Activated CD8-positive, alpha-beta T cell treated with anti-CD3 and anti-CD28 coated beads, Interleukin-2, amount 10 ng/mL, durations not matched to agents 7 days and 5 days (primary cell): ENCODE results near the gene PDGFRB. TPM values are rescaled to one million over a fixed set of nuclear protein-coding genes. Genes with fewer than 3 reads are reported as not detected.

Source experiments
- ATAC-seq: fragments of 150-1000 bp; cut with Tn5 transposase; one replicate; pipeline ENCODE4 v1.10.0; 2021; ENCODE audit warnings: moderate library complexity
- CTCF ChIA-PET: fragments of 350-600 bp; sonication (Branson Sonifier 250); formaldehyde crosslinking; loops from one replicate; lab custom pipeline; 2021; ENCODE audit warnings: antibody characterized with exemption; lab: Charles Lee
- POLR2A ChIA-PET: fragments of 350-600 bp; sonication (Branson Sonifier 250); formaldehyde crosslinking; loops from one replicate; lab custom pipeline; 2021; ENCODE audit warnings: antibody characterized with exemption; lab: Charles Lee
- DNase-seq: peaks from one replicate; pipeline ENCODE4 v3.0.0-alpha.2; 2020
- H3K27ac Mint-ChIP-seq: one replicate; pipeline ENCODE4 v1.8.0; 2021; ENCODE audit warnings: mild to moderate bottlenecking, mixed read lengths
- H3K27me3 Mint-ChIP-seq: one replicate; pipeline ENCODE4 v1.8.0; 2021; ENCODE audit warnings: low read depth, mixed read lengths
- H3K36me3 Mint-ChIP-seq: one replicate; pipeline ENCODE4 v1.8.0; 2021; ENCODE audit warnings: low read depth, mixed read lengths
- H3K4me1 Mint-ChIP-seq: one replicate; pipeline ENCODE4 v1.8.0; 2021; ENCODE audit warnings: low read depth, mixed read lengths
- H3K4me3 Mint-ChIP-seq: one replicate; pipeline ENCODE4 v1.8.0; 2021; ENCODE audit warnings: mild to moderate bottlenecking, mixed read lengths
- H3K9me3 Mint-ChIP-seq: one replicate; pipeline ENCODE4 v1.8.0; 2022; ENCODE audit warnings: mixed read lengths; ENCODE audit not compliant: insufficient read depth
- total RNA-seq, 2 experiments: library from RNA; stranded (reverse); gene quantifications; one replicate each; pipeline ENCODE4 v1.2.3, GENCODE V29; 2021

Gene PDGFRB
- total RNA-seq, 2 experiments from 2014 or later = 47.0 to 49.0 TPM

GRCh38 chr5:150133581-150134197, 22.0 kb downstream of the PDGFRB start:
- H3K4me3 Mint-ChIP-seq = no peak overlapping the region
- DNase-seq (no peak), ATAC-seq (no peak)
- peaks cover 15% of the 10 kb centered on the region for H3K4me1 Mint-ChIP-seq
- ChIA-PET POLR2A (no interaction called here), CTCF (interaction anchor here (1.2 kb wide), 1 partner anchor 16 kb away, joined by 4 read pairs; no protein-coding TSS in a partner anchor)
- no peaks in the 10 kb centered on the region for H3K27me3 Mint-ChIP-seq
- no peak overlapping the region for H3K27ac Mint-ChIP-seq
- H3K36me3 Mint-ChIP-seq = peaks cover 30% of the 10 kb centered on the region
- H3K9me3 Mint-ChIP-seq = no peaks in the 10 kb centered on the region

- Mint-ChIP-seq H3K27ac (no peak overlapping the region), H3K4me1 (peaks cover 15% of the 10 kb centered on the region), H3K9me3 (no peaks in the 10 kb centered on the region), H3K27me3 (no peaks in the 10 kb centered on the region), H3K36me3 (peaks cover 33% of the 10 kb centered on the region), H3K4me3 (no peak overlapping the region)
- CTCF ChIA-PET = interaction anchor here (0.8 to 1.6 kb wide), 3 partner anchors 23 to 85 kb away, joined by 3 to 5 read pairs (median 3); partner anchors contain the start of gene PDGFRB
- POLR2A ChIA-PET = no interaction called here
- DNase-seq = no peak
- ATAC-seq = no peak
Measured at GRCh38 chr5:150132740-150133139, 22.9 kb downstream of the PDGFRB start.

- POLR2A ChIA-PET = no interaction called here
- H3K27me3 Mint-ChIP-seq = no peaks in the 10 kb centered on the region
Measured at GRCh38 chr5:150131978-150132694, 23.5 kb downstream of the PDGFRB start.

GRCh38 chr5:150131461-150131860, 24.2 kb downstream of the PDGFRB start:
- Mint-ChIP-seq H3K4me3 (no peak overlapping the region), H3K27ac (no peak overlapping the region), H3K27me3 (no peaks in the 10 kb centered on the region), H3K4me1 (peaks cover 15% of the 10 kb centered on the region), H3K36me3 (peaks cover 33% of the 10 kb centered on the region), H3K9me3 (no peaks in the 10 kb centered on the region)
- ATAC-seq (no peak), DNase-seq (no peak)
- ChIA-PET CTCF (interaction anchor here (0.6 to 2.5 kb wide), 8 partner anchors 9 to 219 kb away, joined by 3 to 8 read pairs (median 4); partner anchors contain the start of gene PDGFRB), POLR2A (no interaction called here)

More at GRCh38 chr5:150131978-150132694, 23.5 kb downstream of the PDGFRB start:
- no peaks in the 10 kb centered on the region for H3K9me3 Mint-ChIP-seq
- CTCF ChIA-PET = interaction anchor here (0.6 to 2.0 kb wide), 6 partner anchors 10 to 218 kb away, joined by 3 to 8 read pairs (median 4); partner anchors contain the start of gene PDGFRB
- no peak for ATAC-seq
- peaks cover 33% of the 10 kb centered on the region for H3K36me3 Mint-ChIP-seq
- peaks cover 15% of the 10 kb centered on the region for H3K4me1 Mint-ChIP-seq
- no peak overlapping the region for H3K27ac Mint-ChIP-seq
- no peak overlapping the region for H3K4me3 Mint-ChIP-seq
- DNase-seq = no peak

- Mint-ChIP-seq H3K9me3 (no peaks in the 10 kb centered on the region), H3K4me1 (peaks cover 15% of the 10 kb centered on the region), H3K4me3 (no peak overlapping the region), H3K36me3 (peaks cover 39% of the 10 kb centered on the region), H3K27ac (no peak overlapping the region), H3K27me3 (no peaks in the 10 kb centered on the region)
- DNase-seq = no peak
- CTCF ChIA-PET = interaction anchor here (0.6 to 2.5 kb wide), 11 partner anchors 8 to 221 kb away, joined by 3 to 16 read pairs (median 7); partner anchors contain the start of gene PDGFRB
- ATAC-seq = no peak
- POLR2A ChIA-PET = no interaction called here
Measured at GRCh38 chr5:150130493-150130922, 25.1 kb downstream of the PDGFRB start.

- H3K9me3 Mint-ChIP-seq = no peaks in the 10 kb centered on the region
- ChIA-PET CTCF (interaction anchor here (0.6 to 2.5 kb wide), 13 partner anchors 10 to 220 kb away, joined by 3 to 16 read pairs (median 4); partner anchors contain the start of gene PDGFRB), POLR2A (no interaction called here)
- peaks cover 38% of the 10 kb centered on the region for H3K36me3 Mint-ChIP-seq
- peaks cover 15% of the 10 kb centered on the region for H3K4me1 Mint-ChIP-seq
- H3K4me3 Mint-ChIP-seq = no peak overlapping the region
- DNase-seq (peak; percentile 72), ATAC-seq (peak; percentile 66)
- H3K27ac Mint-ChIP-seq = no peak overlapping the region
- H3K27me3 Mint-ChIP-seq = no peaks in the 10 kb centered on the region
Measured at GRCh38 chr5:150129813-150130492, 25.7 kb downstream of the PDGFRB start.

- Mint-ChIP-seq H3K4me1 (peaks cover 15% of the 10 kb centered on the region), H3K4me3 (no peak overlapping the region), H3K9me3 (no peaks in the 10 kb centered on the region), H3K27ac (no peak overlapping the region), H3K27me3 (no peaks in the 10 kb centered on the region), H3K36me3 (peaks cover 38% of the 10 kb centered on the region)
- ATAC-seq (no peak), DNase-seq (no peak)
- ChIA-PET CTCF (interaction anchor here (0.7 to 2.5 kb wide), 9 partner anchors 11 to 221 kb away, joined by 3 to 16 read pairs (median 4); no protein-coding TSS in a partner anchor), POLR2A (no interaction called here)
Measured at GRCh38 chr5:150129454-150129812, 26.2 kb downstream of the PDGFRB start.

GRCh38 chr5:150126921-150127265, 28.8 kb downstream of the PDGFRB start:
- no peak for ATAC-seq
- H3K27ac Mint-ChIP-seq = no peak overlapping the region

GRCh38 chr5:150126199-150126920, 29.3 kb downstream of the PDGFRB start:
- POLR2A ChIA-PET = no interaction called here
- H3K36me3 Mint-ChIP-seq = peaks cover 25% of the 10 kb centered on the region
- ATAC-seq = no peak

More at GRCh38 chr5:150126921-150127265, 28.8 kb downstream of the PDGFRB start:
- DNase-seq = no peak
- Mint-ChIP-seq H3K9me3 (no peaks in the 10 kb centered on the region), H3K4me1 (peaks cover 16% of the 10 kb centered on the region), H3K27me3 (no peaks in the 10 kb centered on the region), H3K36me3 (peaks cover 24% of the 10 kb centered on the region), H3K4me3 (no peak overlapping the region)
- CTCF ChIA-PET = interaction anchor here (1.1 kb wide), 1 partner anchor 41 kb away, joined by 3 read pairs; no protein-coding TSS in a partner anchor
- POLR2A ChIA-PET = no interaction called here

GRCh38 chr5:150125334-150125733, 30.3 kb downstream of the PDGFRB start:
- Mint-ChIP-seq H3K36me3 (peaks cover 25% of the 10 kb centered on the region), H3K4me3 (no peak overlapping the region), H3K27ac (no peak overlapping the region), H3K4me1 (peaks cover 9% of the 10 kb centered on the region), H3K27me3 (no peaks in the 10 kb centered on the region), H3K9me3 (no peaks in the 10 kb centered on the region)
- ATAC-seq (no peak), DNase-seq (no peak)
- POLR2A ChIA-PET = no interaction called here
- CTCF ChIA-PET = interaction anchor here (1.1 kb wide), 1 partner anchor 93 kb away, joined by 3 read pairs; no protein-coding TSS in a partner anchor

More at GRCh38 chr5:150126199-150126920, 29.3 kb downstream of the PDGFRB start:
- DNase-seq = no peak
- Mint-ChIP-seq H3K27ac (peak overlapping the region; percentile 39), H3K4me3 (no peak overlapping the region), H3K27me3 (no peaks in the 10 kb centered on the region), H3K9me3 (no peaks in the 10 kb centered on the region), H3K4me1 (peaks cover 16% of the 10 kb centered on the region)
- CTCF ChIA-PET = interaction anchor here (1.1 kb wide), 1 partner anchor 42 kb away, joined by 3 read pairs; no protein-coding TSS in a partner anchor

- H3K9me3 Mint-ChIP-seq = no peaks in the 10 kb centered on the region
- H3K4me3 Mint-ChIP-seq = no peak overlapping the region
- ChIA-PET CTCF (interaction anchor here (1.1 kb wide), 1 partner anchor 94 kb away, joined by 3 read pairs; no protein-coding TSS in a partner anchor), POLR2A (no interaction called here)
- ATAC-seq (no peak), DNase-seq (no peak)
- H3K36me3 Mint-ChIP-seq = peaks cover 21% of the 10 kb centered on the region
- peaks cover 4% of the 10 kb centered on the region for H3K4me1 Mint-ChIP-seq
- H3K27ac Mint-ChIP-seq = no peak overlapping the region
- no peaks in the 10 kb centered on the region for H3K27me3 Mint-ChIP-seq
Measured at GRCh38 chr5:150124596-150124995, 31.0 kb downstream of the PDGFRB start.
